GM12891 (cell line): Measurements from ENCODE around the gene PIK3R5.

Source experiments
- DNase-seq: peaks from one replicate; pipeline ENCODE4 v3.0.0; 2011; ENCODE audit warnings: low spot score; ENCODE audit not compliant: insufficient read length
- FAIRE-seq: peaks from 2 replicates; lab custom pipeline; 2011; peaks lifted over from hg19 to GRCh38; lab: Jason Lieb, UNC
- PAX5 ChIP-seq: IDR thresholded peaks from 2 replicates; pipeline ENCODE4 v1.6.1; 2011; ENCODE audit warnings: low read length, moderate library complexity, mild to moderate bottlenecking; ENCODE audit not compliant: insufficient read depth, severe bottlenecking
- POLR2A ChIP-seq: IDR thresholded peaks from 2 replicates; pipeline ENCODE4 v1.6.1; 2011; ENCODE audit warnings: low read depth, low read length, control low read depth
- POLR2AphosphoS5 ChIP-seq: IDR thresholded peaks from 2 replicates; pipeline ENCODE4 v1.6.1; 2011; ENCODE audit warnings: low read depth, low read length, control low read depth
- POU2F2 ChIP-seq: IDR thresholded peaks from 2 replicates; pipeline ENCODE4 v1.6.1; 2011; ENCODE audit warnings: low read depth, mild to moderate bottlenecking, control low read depth, low read length, moderate library complexity
- SPI1 ChIP-seq: IDR thresholded peaks from 2 replicates; pipeline ENCODE4 v1.6.1; 2011; ENCODE audit warnings: low read depth, low read length, control low read depth
- TAF1 ChIP-seq: IDR thresholded peaks from 2 replicates; pipeline ENCODE4 v1.6.1; 2011; ENCODE audit warnings: low read depth, low read length, control low read depth

The PIK3R5 gene

GRCh38 chr17:8946071-8946470 lies 19.4 kb downstream of the PIK3R5 start:
- no peak for FAIRE-seq
- TF ChIP-seq POU2F2 (no peak), POLR2A (no peak), TAF1 (no peak), PAX5 (no peak), SPI1 (no peak), POLR2AphosphoS5 (no peak)

GRCh38 chr17:8944748-8945147 lies 20.8 kb downstream of the PIK3R5 start:
- FAIRE-seq: no peak
- DNase-seq: no peak
- TF ChIP-seq POLR2A (no peak), POU2F2 (no peak)

More at GRCh38 chr17:8946071-8946470, 19.4 kb downstream of the PIK3R5 start:
- no peak for DNase-seq

GRCh38 chr17:8944083-8944482 lies 21.4 kb downstream of the PIK3R5 start:
- no peak for TF ChIP-seq PAX5
- no peak for TF ChIP-seq POLR2AphosphoS5
- TF ChIP-seq TAF1: no peak
- TF ChIP-seq POLR2A: no peak
- TF ChIP-seq POU2F2: no peak
- TF ChIP-seq SPI1: no peak
- FAIRE-seq (no peak), DNase-seq (no peak)

- TF ChIP-seq PAX5 (no peak), SPI1 (no peak)
- DNase-seq (no peak), FAIRE-seq (peak; percentile 35)
Observed at GRCh38 chr17:8941980-8942622, 23.4 kb downstream of the PIK3R5 start.

- DNase-seq: no peak
- peak; percentile 97 for FAIRE-seq
- no peak; the same call in 1 of the 2 replicates for TF ChIP-seq POLR2A
- TF ChIP-seq POU2F2: peak; percentile 93
- TF ChIP-seq PAX5: no peak
- TF ChIP-seq TAF1: no peak
- TF ChIP-seq POLR2AphosphoS5: 0 out of 2 replicates have a peak, but pooled peaks have one; percentile 48
- TF ChIP-seq SPI1: no peak
Observed at GRCh38 chr17:8941520-8941919, 24.0 kb downstream of the PIK3R5 start.

GRCh38 chr17:8940866-8941471 lies 24.5 kb downstream of the PIK3R5 start:
- TF ChIP-seq SPI1: 0 out of 2 replicates have a peak, but pooled peaks have one; percentile 27
- no peak for TF ChIP-seq PAX5
- no peak for TF ChIP-seq TAF1
- TF ChIP-seq POLR2A: no peak
- no peak for FAIRE-seq
- DNase-seq: no peak

- FAIRE-seq (peak; percentile 98), DNase-seq (no peak)
- TF ChIP-seq POLR2A: no peak; the same call in 1 of the 2 replicates
- peak; percentile 38; the same call in 1 of the 2 replicates for TF ChIP-seq POLR2AphosphoS5
- peak; percentile 66 for TF ChIP-seq PAX5
- no peak; the same call in 1 of the 2 replicates for TF ChIP-seq SPI1
- no peak for TF ChIP-seq TAF1
- TF ChIP-seq POU2F2: peak; percentile 71; the same call in 1 of the 2 replicates
Observed at GRCh38 chr17:8939496-8940334, 25.8 kb downstream of the PIK3R5 start.

- no peak for DNase-seq
- FAIRE-seq: peak; percentile 65
- TF ChIP-seq POLR2A (no peak), PAX5 (no peak), SPI1 (no peak), POLR2AphosphoS5 (no peak), POU2F2 (no peak), TAF1 (no peak)
Observed at GRCh38 chr17:8938933-8939332, 26.6 kb downstream of the PIK3R5 start.

- FAIRE-seq (peak; percentile 16), DNase-seq (no peak)
- TF ChIP-seq SPI1: 0 out of 2 replicates have a peak, but pooled peaks have one; percentile 22
- no peak for TF ChIP-seq POLR2AphosphoS5
Observed at GRCh38 chr17:8935191-8935590, 30.3 kb downstream of the PIK3R5 start.
